GM19099 (cell line): ENCODE measurements around the gene AKR1C2.
"Not testable (repeated sequence)": the region's sequence is repeated elsewhere in the genome, so short reads cannot be mapped to it uniquely, and the experiment has no call there.

ENCODE experiments used
- POLR2A ChIP-seq: IDR thresholded peaks from 3 replicates; pipeline ENCODE4 v1.6.1; 2011; ENCODE audit warnings: low read depth; ENCODE audit not compliant: insufficient read length; ENCODE audit errors: extremely low read depth

AKR1C2 gene

GRCh38 chr10:5003127-5004029 lies at the start of gene AKR1C2:
TSS of gene AKR1C2 (minus strand) at chr10:5003857. CDS start at chr10:5003835, 22 bp downstream.
- TF ChIP-seq POLR2A, result not testable (repeated sequence)

- no peak for TF ChIP-seq POLR2A
Measured at GRCh38 chr10:5047912-5048628, 44.4 kb upstream of the AKR1C2 start.

- TF ChIP-seq POLR2A, result no peak
Measured at GRCh38 chr10:5046410-5046809, 42.8 kb upstream of the AKR1C2 start.

GRCh38 chr10:5045095-5045494 lies 41.4 kb upstream of the AKR1C2 start:
- TF ChIP-seq POLR2A, result no peak

- TF ChIP-seq POLR2A, result no peak
Measured at GRCh38 chr10:5043716-5044115, 40.1 kb upstream of the AKR1C2 start.

- no peak for TF ChIP-seq POLR2A
Measured at GRCh38 chr10:5042922-5043321, 39.3 kb upstream of the AKR1C2 start.

- no peak for TF ChIP-seq POLR2A
Measured at GRCh38 chr10:5041471-5042023, 37.9 kb upstream of the AKR1C2 start.

GRCh38 chr10:5040781-5041470 lies 37.3 kb upstream of the AKR1C2 start:
- no peak for TF ChIP-seq POLR2A

GRCh38 chr10:5040010-5040673 lies 36.5 kb upstream of the AKR1C2 start:
- TF ChIP-seq POLR2A, result no peak

GRCh38 chr10:5038733-5039132 lies 35.1 kb upstream of the AKR1C2 start:
- TF ChIP-seq POLR2A, result no peak

- no peak for TF ChIP-seq POLR2A
Measured at GRCh38 chr10:5038101-5038500, 34.4 kb upstream of the AKR1C2 start.

- TF ChIP-seq POLR2A, result no peak
Measured at GRCh38 chr10:5036511-5036910, 32.9 kb upstream of the AKR1C2 start.

GRCh38 chr10:5035356-5035755 lies 31.7 kb upstream of the AKR1C2 start:
- no peak for TF ChIP-seq POLR2A

GRCh38 chr10:5034588-5034987 lies 30.9 kb upstream of the AKR1C2 start:
- TF ChIP-seq POLR2A, result no peak
